Stimulated activated effector memory CD8-positive, alpha-beta T cell treated with anti-CD3 and anti-CD28 coated beads, Interleukin-12 subunit alpha, Interleukin-12 subunit beta, amount 100 ng/mL, for 72 hours (primary cell): ENCODE data around the gene ZMYND8.

Source experiments
- ATAC-seq: fragments of 150-1000 bp; cut with Tn5 transposase; 2 replicates; pipeline ENCODE4 v1.10.0; 2021
- DNase-seq, 2 donors: peaks; one replicate each; pipeline ENCODE4 v3.0.0; 2021 to 2022; ENCODE audit warnings: low spot score in 2 of 2
- H3K27ac Mint-ChIP-seq: one replicate; pipeline ENCODE4 v1.8.0; 2022; ENCODE audit warnings: mild to moderate bottlenecking, mixed read lengths
- H3K36me3 Mint-ChIP-seq: one replicate; pipeline ENCODE4 v1.8.0; 2022; ENCODE audit warnings: mild to moderate bottlenecking, mixed read lengths
- H3K4me1 Mint-ChIP-seq: one replicate; pipeline ENCODE4 v1.8.0; 2022; ENCODE audit warnings: mixed read lengths
- H3K4me3 Mint-ChIP-seq: one replicate; pipeline ENCODE4 v1.8.0; 2022; ENCODE audit warnings: mild to moderate bottlenecking, mixed read lengths
- H3K9me3 Mint-ChIP-seq: one replicate; pipeline ENCODE4 v1.8.0; 2022; ENCODE audit warnings: mixed read lengths

The ZMYND8 gene

GRCh38 chr20:47334022-47334551 is 22.4 kb downstream of the ZMYND8 start:
- Mint-ChIP-seq H3K36me3 (peaks cover 79% of the 10 kb centered on the region), H3K27ac (peak overlapping the region; percentile 32), H3K4me3 (peak overlapping the region; percentile 37), H3K4me1 (peaks cover 72% of the 10 kb centered on the region), H3K9me3 (no peaks in the 10 kb centered on the region)
- DNase-seq (no peak), ATAC-seq (no peak)

- peaks cover 68% of the 10 kb centered on the region for H3K36me3 Mint-ChIP-seq
- peak overlapping the region; percentile 70 for H3K27ac Mint-ChIP-seq
- peaks cover 69% of the 10 kb centered on the region for H3K4me1 Mint-ChIP-seq
- ATAC-seq (no peak), DNase-seq (no peak)
- no peaks in the 10 kb centered on the region for H3K9me3 Mint-ChIP-seq
- peak overlapping the region; percentile 47 for H3K4me3 Mint-ChIP-seq
These were observed 23.9 kb downstream of the ZMYND8 start for GRCh38 chr20:47332381-47333206.

GRCh38 chr20:47330933-47331708 is 25.4 kb downstream of the ZMYND8 start:
- peaks cover 70% of the 10 kb centered on the region for H3K36me3 Mint-ChIP-seq
- H3K27ac Mint-ChIP-seq, result peak overlapping the region; percentile 70
- DNase-seq (no peak), ATAC-seq (peak; percentile 93)
- peaks cover 63% of the 10 kb centered on the region for H3K4me1 Mint-ChIP-seq
- H3K4me3 Mint-ChIP-seq, result peak overlapping the region; percentile 47
- H3K9me3 Mint-ChIP-seq, result no peaks in the 10 kb centered on the region

GRCh38 chr20:47330071-47330470 is 26.4 kb downstream of the ZMYND8 start:
- Mint-ChIP-seq H3K4me3 (no peak overlapping the region), H3K4me1 (peaks cover 59% of the 10 kb centered on the region), H3K9me3 (no peaks in the 10 kb centered on the region), H3K36me3 (peaks cover 63% of the 10 kb centered on the region), H3K27ac (peak overlapping the region; percentile 70)
- DNase-seq (no peak), ATAC-seq (no peak)

GRCh38 chr20:47328129-47328528 is 28.4 kb downstream of the ZMYND8 start:
- no peak for DNase-seq
- no peak for ATAC-seq
- Mint-ChIP-seq H3K36me3 (peaks cover 51% of the 10 kb centered on the region), H3K4me3 (no peak overlapping the region), H3K4me1 (peaks cover 49% of the 10 kb centered on the region), H3K27ac (peak overlapping the region; percentile 43), H3K9me3 (no peaks in the 10 kb centered on the region)

GRCh38 chr20:47327711-47328110 is 28.8 kb downstream of the ZMYND8 start:
- Mint-ChIP-seq H3K27ac (peak overlapping the region; percentile 43), H3K9me3 (no peaks in the 10 kb centered on the region), H3K4me3 (no peak overlapping the region), H3K36me3 (peaks cover 46% of the 10 kb centered on the region), H3K4me1 (peaks cover 48% of the 10 kb centered on the region)
- no peak for DNase-seq
- ATAC-seq, result no peak

- DNase-seq (no peak), ATAC-seq (no peak)
- no peak overlapping the region for H3K4me3 Mint-ChIP-seq
- peak overlapping the region; percentile 68 for H3K27ac Mint-ChIP-seq
- H3K4me1 Mint-ChIP-seq, result peaks cover 41% of the 10 kb centered on the region
- H3K36me3 Mint-ChIP-seq, result peaks cover 37% of the 10 kb centered on the region
- H3K9me3 Mint-ChIP-seq, result no peaks in the 10 kb centered on the region
These were observed 29.7 kb downstream of the ZMYND8 start for GRCh38 chr20:47326658-47327268.

GRCh38 chr20:47325242-47325641 is 31.3 kb downstream of the ZMYND8 start:
- H3K9me3 Mint-ChIP-seq, result no peaks in the 10 kb centered on the region
- peaks cover 24% of the 10 kb centered on the region for H3K36me3 Mint-ChIP-seq

GRCh38 chr20:47320990-47321805 is 35.3 kb downstream of the ZMYND8 start:
- H3K27ac Mint-ChIP-seq, result peak overlapping the region; percentile 69
- DNase-seq (no peak), ATAC-seq (no peak)
- no peaks in the 10 kb centered on the region for H3K9me3 Mint-ChIP-seq
- H3K4me3 Mint-ChIP-seq, result no peak overlapping the region
- H3K36me3 Mint-ChIP-seq, result peaks cover 5% of the 10 kb centered on the region
- H3K4me1 Mint-ChIP-seq, result peaks cover 64% of the 10 kb centered on the region

More at GRCh38 chr20:47325242-47325641, 31.3 kb downstream of the ZMYND8 start:
- DNase-seq (no peak), ATAC-seq (no peak)
- Mint-ChIP-seq H3K4me1 (peaks cover 38% of the 10 kb centered on the region), H3K4me3 (no peak overlapping the region), H3K27ac (peak overlapping the region; percentile 53)

GRCh38 chr20:47319517-47320252 is 36.8 kb downstream of the ZMYND8 start:
- DNase-seq, result no peak

GRCh38 chr20:47318586-47319516 is 37.6 kb downstream of the ZMYND8 start:
- Mint-ChIP-seq H3K4me1 (peaks cover 70% of the 10 kb centered on the region), H3K27ac (peak overlapping the region; percentile 95), H3K9me3 (no peaks in the 10 kb centered on the region), H3K4me3 (peak overlapping the region; percentile 74), H3K36me3 (peaks cover 9% of the 10 kb centered on the region)
- peak; percentile 57 for ATAC-seq
- peak; percentile 5 to 58 for DNase-seq

More at GRCh38 chr20:47319517-47320252, 36.8 kb downstream of the ZMYND8 start:
- H3K27ac Mint-ChIP-seq, result peak overlapping the region; percentile 95
- no peaks in the 10 kb centered on the region for H3K9me3 Mint-ChIP-seq
- ATAC-seq, result no peak
- H3K4me1 Mint-ChIP-seq, result peaks cover 70% of the 10 kb centered on the region
- H3K36me3 Mint-ChIP-seq, result peaks cover 4% of the 10 kb centered on the region
- peak overlapping the region; percentile 74 for H3K4me3 Mint-ChIP-seq

- no peak for ATAC-seq
- no peaks in the 10 kb centered on the region for H3K9me3 Mint-ChIP-seq
- H3K36me3 Mint-ChIP-seq, result peaks cover 9% of the 10 kb centered on the region
- H3K4me3 Mint-ChIP-seq, result peak overlapping the region; percentile 74
- peaks cover 70% of the 10 kb centered on the region for H3K4me1 Mint-ChIP-seq
- DNase-seq, result no peak
- peak overlapping the region; percentile 95 for H3K27ac Mint-ChIP-seq
These were observed 38.4 kb downstream of the ZMYND8 start for GRCh38 chr20:47318027-47318585.
